Gastrocnemius medialis (tissue), 4 donors: ENCODE results near the gene SH2D4B. TPM values are rescaled to one million over a fixed set of nuclear protein-coding genes. Genes with fewer than 3 reads are reported as not detected.
A peak's percentile ranks its signal among the peaks of the same experiment; 100 is the strongest.

ENCODE experiments used
- ATAC-seq, 2 donors: fragments of 150-250 bp; one replicate each; pipeline ENCODE4 v1.9.1; 2016
- DNase-seq, 2 donors: peaks; one replicate each; pipeline ENCODE4 v3.0.0-alpha.2; 2019
- H3K27ac ChIP-seq, 4 donors: fragments of 200-600 bp; sonication (generic); 1 replicate in 1 of 4; 2 replicates in 3 of 4; pipeline ENCODE4 v1.5.1; 2016 to 2018; ENCODE audit warnings: mild to moderate bottlenecking in 2 of 4, moderate library complexity in 1 of 4
- H3K27me3 ChIP-seq, 3 donors: fragments of 200-600 bp; sonication (generic) in 2 of 3; 1 replicate in 1 of 3; 2 replicates in 2 of 3; pipeline versions ENCODE4 v1.5.1 to v1.6.0; 2016 to 2019; ENCODE audit warnings: mild to moderate bottlenecking in 1 of 3, moderate library complexity in 1 of 3
- H3K36me3 ChIP-seq, 2 donors: fragments of 200-600 bp; sonication (generic) in 1 of 2; one replicate each; pipeline ENCODE4 v1.5.1; 2017 to 2018
- H3K4me1 ChIP-seq, 2 donors: fragments of 200-600 bp; sonication (generic) in 1 of 2; one replicate each; pipeline ENCODE4 v1.5.1; 2016 to 2017; ENCODE audit warnings: mild to moderate bottlenecking in 2 of 2
- H3K4me3 ChIP-seq, 4 donors: fragments of 200-600 bp; sonication (generic) in 3 of 4; 1 replicate in 1 of 4; 2 replicates in 3 of 4; pipeline ENCODE4 v1.5.1; 2016 to 2019; ENCODE audit warnings: mild to moderate bottlenecking in 2 of 4
- H3K9me3 ChIP-seq, 3 donors: fragments of 200-600 bp; sonication (generic) in 2 of 3; 1 replicate in 1 of 3; 2 replicates in 2 of 3; pipeline ENCODE4 v1.5.1; 2016 to 2019
- CTCF ChIP-seq, 5 experiments: fragments of 450-650 bp in 3 of 5; fragments of 200-600 bp in 2 of 5; sonication (generic) in 2 of 5; IDR thresholded peaks in 4 of 5; conservative IDR thresholded peaks in 1 of 5; 1 replicate in 4 of 5; 2 replicates in 1 of 5; pipeline ENCODE4 v1.5.1; 2016 to 2019; ENCODE audit warnings: antibody characterized with exemption in 5 of 5, mild to moderate bottlenecking in 3 of 5, moderate library complexity in 3 of 5
- POLR2A ChIP-seq, 2 donors: fragments of 450-650 bp; IDR thresholded peaks; one replicate each; pipeline ENCODE4 v1.6.1; 2017; ENCODE audit warnings: antibody characterized with exemption in 2 of 2, mild to moderate bottlenecking in 2 of 2, moderate library complexity in 2 of 2
- in situ Hi-C, 4 donors: fragments of 200-750 bp; cut with MboI; loops; one replicate each; pipeline versions ENCODE4 v1.15.0 to v1.8.0; 2017; ENCODE audit warnings: low sequenced_read_pairs in 4 of 4
- intact Hi-C: fragments of 100-400 bp; cut with DNase I; formaldehyde crosslinking; loops from one replicate; pipeline ENCODE4 v1.15.1; 2023; ENCODE audit warnings: low total_unique reads
- total RNA-seq, 4 donors: library from RNA; depleted of rRNA; stranded (reverse); fragments of >200 nt; gene quantifications; one replicate each; pipeline versions ENCODE4 v1.1.0 to v1.2.3, GENCODE V29; 2016

Gene SH2D4B
- total RNA-seq, 4 donors from 2014 or later, result not detected

- no peak overlapping the region for H3K4me3 ChIP-seq
- in situ Hi-C loops, result loop anchor here in 3 of 4 donors (5.0 to 10.0 kb wide), 2 partner anchors 67 to 125 kb away; no protein-coding TSS in a partner anchor
- DNase-seq, result no peak
Measured at GRCh38 chr10:80509403-80510161, 28.1 kb upstream of the SH2D4B start.

GRCh38 chr10:80512031-80512526 lies 25.6 kb upstream of the SH2D4B start:
- intact Hi-C loops (no loop called here), in situ Hi-C loops (no loop called here)
- Histone ChIP-seq H3K27me3 (no peaks in the 10 kb centered on the region), H3K36me3 (peaks cover 0 to 51% of the 10 kb centered on the region in 2 donors), H3K4me1 (peaks cover 0 to 7% of the 10 kb centered on the region in 2 donors), H3K27ac (no peak overlapping the region), H3K9me3 (no peaks in the 10 kb centered on the region), H3K4me3 (no peak overlapping the region)
- ATAC-seq, result no peak
- no peak for DNase-seq
- TF ChIP-seq POLR2A (IDR thresholded peaks at IDR 0.05), result no peak
- TF ChIP-seq CTCF (IDR thresholded peaks at IDR 0.05 in 4 of 5, conservative IDR thresholded peaks at IDR 0.05 in 1 of 5), result no peak

More at GRCh38 chr10:80509403-80510161, 28.1 kb upstream of the SH2D4B start:
- H3K27me3 ChIP-seq, result no peaks in the 10 kb centered on the region
- peak overlapping the region in 3 of 4 donors; percentile 68 to 74 (median 68) for H3K27ac ChIP-seq
- peak; percentile 43 to 53 for ATAC-seq
- peaks cover 0 to 30% of the 10 kb centered on the region in 2 donors for H3K36me3 ChIP-seq
- intact Hi-C loops, result no loop called here
- peaks cover 8 to 20% of the 10 kb centered on the region in 2 donors for H3K4me1 ChIP-seq
- no peaks in the 10 kb centered on the region for H3K9me3 ChIP-seq
- no peak for TF ChIP-seq POLR2A (IDR thresholded peaks at IDR 0.05)

- intact Hi-C loops, result no loop called here
- no peak for TF ChIP-seq CTCF (IDR thresholded peaks at IDR 0.05 in 4 of 5, conservative IDR thresholded peaks at IDR 0.05 in 1 of 5)
- no peak for TF ChIP-seq POLR2A (IDR thresholded peaks at IDR 0.05)
- no peak for DNase-seq
- in situ Hi-C loops, result no loop called here
- H3K27ac ChIP-seq, result no peak overlapping the region
- no peaks in the 10 kb centered on the region for H3K9me3 ChIP-seq
- H3K4me1 ChIP-seq, result peaks cover 6 to 13% of the 10 kb centered on the region in 2 donors
- ATAC-seq, result no peak
- no peak overlapping the region for H3K4me3 ChIP-seq
- no peaks in the 10 kb centered on the region for H3K27me3 ChIP-seq
- peaks cover 0 to 57% of the 10 kb centered on the region in 2 donors for H3K36me3 ChIP-seq
Measured at GRCh38 chr10:80513106-80513505, 24.6 kb upstream of the SH2D4B start.

GRCh38 chr10:80515511-80515910 lies 22.2 kb upstream of the SH2D4B start:
- in situ Hi-C loops (no loop called here), intact Hi-C loops (no loop called here)
- ATAC-seq (no peak), DNase-seq (no peak)
- H3K4me1 ChIP-seq, result peaks cover 7 to 10% of the 10 kb centered on the region in 2 donors
- H3K4me3 ChIP-seq, result no peak overlapping the region
- H3K27ac ChIP-seq, result peak overlapping the region in 3 of 4 donors; percentile 29 to 52 (median 42)
- peaks cover 0 to 75% of the 10 kb centered on the region in 2 donors for H3K36me3 ChIP-seq
- no peak for TF ChIP-seq POLR2A (IDR thresholded peaks at IDR 0.05)
- no peak for TF ChIP-seq CTCF (IDR thresholded peaks at IDR 0.05 in 4 of 5, conservative IDR thresholded peaks at IDR 0.05 in 1 of 5)
- no peaks in the 10 kb centered on the region for H3K9me3 ChIP-seq
- H3K27me3 ChIP-seq, result no peaks in the 10 kb centered on the region

GRCh38 chr10:80515941-80516340 lies 21.8 kb upstream of the SH2D4B start:
- intact Hi-C loops, result no loop called here

More at GRCh38 chr10:80515941-80516340, 21.8 kb upstream of the SH2D4B start:
- TF ChIP-seq POLR2A (IDR thresholded peaks at IDR 0.05), result no peak
- no peak for TF ChIP-seq CTCF (IDR thresholded peaks at IDR 0.05 in 4 of 5, conservative IDR thresholded peaks at IDR 0.05 in 1 of 5)
- Histone ChIP-seq H3K36me3 (peaks cover 0 to 75% of the 10 kb centered on the region in 2 donors), H3K27ac (peak overlapping the region in 3 of 4 donors; percentile 29 to 52 (median 42)), H3K4me3 (no peak overlapping the region), H3K9me3 (no peaks in the 10 kb centered on the region), H3K27me3 (no peaks in the 10 kb centered on the region), H3K4me1 (peaks cover 7 to 10% of the 10 kb centered on the region in 2 donors)
- ATAC-seq (no peak), DNase-seq (no peak)
- in situ Hi-C loops, result no loop called here
